Gastroesophageal sphincter (tissue), 4 donors: ENCODE data around the gene ARNT2. TPM values are rescaled to one million over a fixed set of nuclear protein-coding genes. Genes with fewer than 3 reads are reported as not detected.

Experiments used
- ATAC-seq: fragments of 150-250 bp; one replicate; pipeline ENCODE4 v1.9.1; 2016; ENCODE audit warnings: mild to moderate bottlenecking, moderate library complexity
- H3K27ac ChIP-seq, 4 donors: fragments of 200-600 bp; sonication (generic) in 3 of 4; 1 replicate in 3 of 4; 2 replicates in 1 of 4; pipeline ENCODE4 v1.5.1; 2016 to 2019
- H3K27me3 ChIP-seq: fragments of 200-600 bp; sonication (generic); one replicate; pipeline ENCODE4 v1.5.1; 2019
- H3K36me3 ChIP-seq, 2 donors: fragments of 200-600 bp; sonication (generic); one replicate each; pipeline ENCODE4 v1.5.1; 2019; ENCODE audit warnings: control low read depth in 1 of 2
- H3K4me1 ChIP-seq, 3 donors: fragments of 200-600 bp; sonication (generic); 1 replicate in 2 of 3; 2 replicates in 1 of 3; pipeline ENCODE4 v1.5.1; 2016 to 2019; ENCODE audit warnings: control low read depth in 2 of 3
- H3K4me3 ChIP-seq, 2 donors: fragments of 200-600 bp; sonication (generic); one replicate each; pipeline ENCODE4 v1.5.1; 2019; ENCODE audit warnings: mild to moderate bottlenecking in 1 of 2, moderate library complexity in 1 of 2
- H3K9me3 ChIP-seq, 3 donors: fragments of 200-600 bp; sonication (generic); one replicate each; pipeline ENCODE4 v1.5.1; 2017 to 2019; ENCODE audit warnings: control low read depth in 2 of 3
- CTCF ChIP-seq, 4 experiments: fragments of 200-600 bp in 2 of 4; fragments of 450-650 bp in 2 of 4; sonication (generic) in 1 of 4; IDR thresholded peaks; one replicate each; pipeline ENCODE4 v1.5.1; 2017 to 2019; ENCODE audit warnings: antibody characterized with exemption in 4 of 4, mild to moderate bottlenecking in 2 of 4, moderate library complexity in 2 of 4
- EP300 ChIP-seq: sonication (generic); formaldehyde crosslinking; IDR thresholded peaks from one replicate; pipeline ENCODE4 v1.6.1; 2017; ENCODE audit warnings: antibody characterized with exemption, mild to moderate bottlenecking
- POLR2A ChIP-seq, 2 donors: fragments of 450-650 bp; IDR thresholded peaks; one replicate each; pipeline ENCODE4 v1.6.1; 2017; ENCODE audit warnings: antibody characterized with exemption in 2 of 2, mild to moderate bottlenecking in 2 of 2, moderate library complexity in 1 of 2
- POLR2AphosphoS5 ChIP-seq: sonication (generic); formaldehyde crosslinking; IDR thresholded peaks from one replicate; pipeline ENCODE4 v1.6.1; 2017; ENCODE audit warnings: antibody characterized with exemption
- WGBS, 2 donors: methylation state at CpG; one replicate each; pipeline ENCODE4 v1.1.5; 2018; ENCODE audit warnings: low coverage in 1 of 2; 5-methylcytosine and 5-hydroxymethylcytosine counted together
- total RNA-seq, 4 donors: library from RNA; depleted of rRNA; stranded (reverse); fragments of >200 nt; gene quantifications; one replicate each; pipeline ENCODE4 v1.1.0, GENCODE V29; 2016

The ARNT2 gene
- total RNA-seq, 4 donors from 2014 or later, result 6.7 to 11.6 (median 9.4) TPM

GRCh38 chr15:80609512-80609946, 205.3 kb downstream of the ARNT2 start:
- Histone ChIP-seq H3K4me3 (no peak overlapping the region), H3K4me1 (peaks cover 0 to 25% (median 0%) of the 10 kb centered on the region in 3 donors), H3K27ac (no peak overlapping the region), H3K27me3 (no peaks in the 10 kb centered on the region), H3K36me3 (no peaks in the 10 kb centered on the region), H3K9me3 (no peaks in the 10 kb centered on the region)
- no peak for ATAC-seq
- TF ChIP-seq POLR2AphosphoS5, result no peak
- TF ChIP-seq POLR2A (IDR thresholded peaks at IDR 0.05), result no peak
- TF ChIP-seq CTCF (IDR thresholded peaks at IDR 0.05), result no peak
- no peak for TF ChIP-seq EP300
- 29 to 43% methylated on average over 1 of the region's 4 CpGs for WGBS, 2 donors

- Histone ChIP-seq H3K4me1 (peaks cover 0 to 37% (median 10%) of the 10 kb centered on the region in 3 donors), H3K36me3 (no peaks in the 10 kb centered on the region), H3K9me3 (no peaks in the 10 kb centered on the region), H3K27me3 (no peaks in the 10 kb centered on the region), H3K27ac (no peak overlapping the region), H3K4me3 (no peak overlapping the region)
- WGBS, 2 donors, result 86 to 87% methylated on average over 4 to 6 of the region's 7 CpGs
- no peak for ATAC-seq
- TF ChIP-seq CTCF (IDR thresholded peaks at IDR 0.05) (no peak), POLR2A (IDR thresholded peaks at IDR 0.05) (no peak), POLR2AphosphoS5 (no peak), EP300 (no peak)
Measured at GRCh38 chr15:80611543-80612080, 207.4 kb downstream of the ARNT2 start.

GRCh38 chr15:80612118-80612823, 208.1 kb downstream of the ARNT2 start:
- ATAC-seq, result no peak
- no peaks in the 10 kb centered on the region for H3K27me3 ChIP-seq
- H3K4me3 ChIP-seq, result no peak overlapping the region
- no peak for TF ChIP-seq POLR2A (IDR thresholded peaks at IDR 0.05)
- TF ChIP-seq EP300, result no peak
- no peak for TF ChIP-seq POLR2AphosphoS5
- no peak for TF ChIP-seq CTCF (IDR thresholded peaks at IDR 0.05)
- peaks cover 0 to 40% (median 10%) of the 10 kb centered on the region in 3 donors for H3K4me1 ChIP-seq
- H3K36me3 ChIP-seq, result no peaks in the 10 kb centered on the region
- WGBS, 2 donors, result 76 to 100% methylated on average over 1 to 5 of the region's 7 CpGs
- no peak overlapping the region for H3K27ac ChIP-seq
- H3K9me3 ChIP-seq, result no peaks in the 10 kb centered on the region

GRCh38 chr15:80613762-80614365, 209.7 kb downstream of the ARNT2 start:
- 90 to 91% methylated on average over 4 to 8 of the region's 10 CpGs for WGBS, 2 donors
- no peak for TF ChIP-seq POLR2A (IDR thresholded peaks at IDR 0.05)
- no peak for TF ChIP-seq EP300
- no peak for TF ChIP-seq CTCF (IDR thresholded peaks at IDR 0.05)
- TF ChIP-seq POLR2AphosphoS5, result no peak
- H3K9me3 ChIP-seq, result no peaks in the 10 kb centered on the region
- H3K4me3 ChIP-seq, result no peak overlapping the region
- no peak overlapping the region for H3K27ac ChIP-seq
- no peaks in the 10 kb centered on the region for H3K27me3 ChIP-seq
- H3K36me3 ChIP-seq, result no peaks in the 10 kb centered on the region
- no peak for ATAC-seq
- peaks cover 0 to 31% (median 10%) of the 10 kb centered on the region in 3 donors for H3K4me1 ChIP-seq
